Adipocyte (in vitro differentiated cells): ENCODE measurements around the gene UBA1.

Source experiments
- DNase-seq: peaks from one replicate; pipeline ENCODE4 v3.0.0-alpha.2; 2015; ENCODE audit warnings: low read depth
- H3K27me3 ChIP-seq: replicated peaks from 2 replicates; pipeline ENCODE4 v1.7.0; 2013; ENCODE audit warnings: mild to moderate bottlenecking, low read length, moderate library complexity; ENCODE audit not compliant: control insufficient read depth, insufficient read depth
- H3K36me3 ChIP-seq: 2 replicates; pipeline ENCODE4 v1.7.0; 2013; ENCODE audit warnings: low read length, mild to moderate bottlenecking, moderate library complexity; ENCODE audit not compliant: control insufficient read depth, insufficient read depth, severe bottlenecking
- H3K4me1 ChIP-seq: 2 replicates; pipeline ENCODE4 v1.7.0; 2013; ENCODE audit warnings: mild to moderate bottlenecking, low read length, moderate library complexity; ENCODE audit not compliant: control insufficient read depth, insufficient read depth
- H3K4me3 ChIP-seq: 2 replicates; pipeline ENCODE4 v1.7.0; 2013; ENCODE audit warnings: mild to moderate bottlenecking, low read length, moderate library complexity
- H3K9ac ChIP-seq: 2 replicates; pipeline ENCODE4 v1.7.0; 2013; ENCODE audit warnings: mild to moderate bottlenecking, low read length, moderate library complexity
- H3K9me3 ChIP-seq: 2 replicates; pipeline ENCODE4 v1.7.0; 2013; ENCODE audit warnings: mild to moderate bottlenecking, low read length, moderate library complexity; ENCODE audit not compliant: control insufficient read depth

Gene UBA1

GRCh38 chrX:47158131-47158530, 35.5 kb upstream of the UBA1 start:
- DNase-seq = no peak
- no peaks in the 10 kb centered on the region for H3K9me3 ChIP-seq
- no peak overlapping the region for H3K9ac ChIP-seq
- peaks cover 4% of the 10 kb centered on the region for H3K27me3 ChIP-seq
- peaks cover 3% of the 10 kb centered on the region for H3K4me1 ChIP-seq
- H3K4me3 ChIP-seq = no peak overlapping the region
- H3K36me3 ChIP-seq = peaks cover 13% of the 10 kb centered on the region

- no peak overlapping the region for H3K4me3 ChIP-seq
- H3K9ac ChIP-seq = no peak overlapping the region
- no peaks in the 10 kb centered on the region for H3K9me3 ChIP-seq
- peaks cover 4% of the 10 kb centered on the region for H3K27me3 ChIP-seq
- H3K4me1 ChIP-seq = peaks cover 3% of the 10 kb centered on the region
- peaks cover 13% of the 10 kb centered on the region for H3K36me3 ChIP-seq
- DNase-seq = no peak
These were observed 34.8 kb upstream of the UBA1 start for GRCh38 chrX:47158781-47159180.

GRCh38 chrX:47160781-47161180, 32.8 kb upstream of the UBA1 start:
- Histone ChIP-seq H3K9ac (no peak overlapping the region), H3K36me3 (peaks cover 13% of the 10 kb centered on the region), H3K4me1 (peaks cover 3% of the 10 kb centered on the region), H3K4me3 (no peak overlapping the region), H3K27me3 (peaks cover 4% of the 10 kb centered on the region), H3K9me3 (peaks cover 9% of the 10 kb centered on the region)
- DNase-seq = no peak

DNA sequence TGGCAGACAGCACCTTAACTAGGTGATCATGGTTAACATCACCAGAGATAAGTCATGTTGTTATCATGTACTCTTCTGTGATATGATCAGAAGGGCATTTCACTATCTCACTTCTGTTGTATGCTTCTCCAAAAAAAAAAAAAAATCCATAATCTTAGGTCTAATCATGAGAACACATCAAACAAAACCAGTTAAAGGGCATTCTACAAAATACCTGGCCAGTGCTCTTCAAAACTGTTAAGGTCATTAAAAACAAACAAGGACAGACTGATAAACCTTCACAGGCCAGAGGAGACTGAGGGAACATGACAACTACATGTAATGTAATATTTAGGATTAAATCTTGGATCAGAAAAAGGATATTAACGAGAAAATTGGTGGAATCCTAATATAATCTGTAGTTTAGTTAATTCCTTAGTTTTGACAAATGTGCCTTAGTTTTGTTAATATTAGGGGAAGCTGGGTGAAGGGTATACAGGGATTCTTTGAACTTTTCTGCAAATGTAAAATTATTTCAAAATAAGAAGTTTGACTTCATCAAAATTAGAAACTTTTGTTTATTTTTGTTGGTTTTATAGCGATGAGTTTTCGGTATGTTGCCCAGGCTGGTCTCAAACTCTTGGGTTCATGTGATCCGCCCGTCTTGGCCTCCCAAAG, 30.6 kb upstream of the UBA1 start:
- no peaks in the 10 kb centered on the region for H3K36me3 ChIP-seq
- H3K9me3 ChIP-seq = peaks cover 9% of the 10 kb centered on the region
- no peaks in the 10 kb centered on the region for H3K27me3 ChIP-seq
- peaks cover 6% of the 10 kb centered on the region for H3K4me1 ChIP-seq
- no peak overlapping the region for H3K4me3 ChIP-seq
- H3K9ac ChIP-seq = no peak overlapping the region
- DNase-seq = no peak

- peaks cover 9% of the 10 kb centered on the region for H3K9me3 ChIP-seq
- no peak for DNase-seq
These were observed 29.2 kb upstream of the UBA1 start for GRCh38 chrX:47164420-47164819.

DNA sequence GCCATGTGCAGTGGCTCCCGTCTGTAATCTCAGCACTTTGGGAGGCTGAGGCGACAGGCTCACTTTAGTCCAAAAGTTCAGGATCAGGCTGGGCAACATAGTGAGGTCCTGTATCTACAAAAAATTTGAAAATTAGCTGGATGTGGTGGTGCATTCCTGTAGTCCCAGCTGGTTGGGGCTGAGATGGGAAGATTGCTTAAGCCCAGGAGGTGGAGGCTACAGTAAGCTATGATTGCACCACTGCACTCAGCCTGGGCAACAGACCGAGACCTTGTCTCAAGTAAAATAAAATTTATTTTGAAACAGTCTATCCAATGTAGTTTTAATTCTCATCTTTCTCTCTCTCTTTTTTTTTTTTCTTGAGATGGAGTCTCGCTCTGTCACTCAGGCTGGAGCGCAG, 27.5 kb upstream of the UBA1 start:
- Histone ChIP-seq H3K27me3 (no peaks in the 10 kb centered on the region), H3K4me3 (no peak overlapping the region), H3K4me1 (peaks cover 12% of the 10 kb centered on the region), H3K36me3 (peaks cover 8% of the 10 kb centered on the region), H3K9me3 (peaks cover 9% of the 10 kb centered on the region), H3K9ac (no peak overlapping the region)
- DNase-seq = peak; percentile 70

More at GRCh38 chrX:47164420-47164819, 29.2 kb upstream of the UBA1 start:
- Histone ChIP-seq H3K36me3 (peaks cover 3% of the 10 kb centered on the region), H3K4me1 (peaks cover 6% of the 10 kb centered on the region), H3K27me3 (no peaks in the 10 kb centered on the region), H3K9ac (no peak overlapping the region), H3K4me3 (no peak overlapping the region)

GRCh38 chrX:47168495-47169073, 25.0 kb upstream of the UBA1 start:
- no peak overlapping the region for H3K4me3 ChIP-seq
- H3K27me3 ChIP-seq = peaks cover 4% of the 10 kb centered on the region
- peaks cover 22% of the 10 kb centered on the region for H3K36me3 ChIP-seq
- DNase-seq = no peak
- no peak overlapping the region for H3K9ac ChIP-seq
- H3K4me1 ChIP-seq = peaks cover 12% of the 10 kb centered on the region
- H3K9me3 ChIP-seq = peaks cover 9% of the 10 kb centered on the region

- peaks cover 7% of the 10 kb centered on the region for H3K9me3 ChIP-seq
- no peak overlapping the region for H3K9ac ChIP-seq
- H3K4me3 ChIP-seq = no peak overlapping the region
- peaks cover 12% of the 10 kb centered on the region for H3K4me1 ChIP-seq
- no peak for DNase-seq
- H3K27me3 ChIP-seq = peaks cover 4% of the 10 kb centered on the region
- H3K36me3 ChIP-seq = peaks cover 26% of the 10 kb centered on the region
These were observed 24.4 kb upstream of the UBA1 start for GRCh38 chrX:47169273-47169672.

- DNase-seq = peak; percentile 38
- Histone ChIP-seq H3K9ac (no peak overlapping the region), H3K27me3 (peaks cover 4% of the 10 kb centered on the region), H3K36me3 (peaks cover 30% of the 10 kb centered on the region), H3K9me3 (peaks cover under 1% of the 10 kb centered on the region), H3K4me1 (peaks cover 12% of the 10 kb centered on the region), H3K4me3 (no peak overlapping the region)
These were observed 23.7 kb upstream of the UBA1 start for GRCh38 chrX:47169726-47170515.

DNA sequence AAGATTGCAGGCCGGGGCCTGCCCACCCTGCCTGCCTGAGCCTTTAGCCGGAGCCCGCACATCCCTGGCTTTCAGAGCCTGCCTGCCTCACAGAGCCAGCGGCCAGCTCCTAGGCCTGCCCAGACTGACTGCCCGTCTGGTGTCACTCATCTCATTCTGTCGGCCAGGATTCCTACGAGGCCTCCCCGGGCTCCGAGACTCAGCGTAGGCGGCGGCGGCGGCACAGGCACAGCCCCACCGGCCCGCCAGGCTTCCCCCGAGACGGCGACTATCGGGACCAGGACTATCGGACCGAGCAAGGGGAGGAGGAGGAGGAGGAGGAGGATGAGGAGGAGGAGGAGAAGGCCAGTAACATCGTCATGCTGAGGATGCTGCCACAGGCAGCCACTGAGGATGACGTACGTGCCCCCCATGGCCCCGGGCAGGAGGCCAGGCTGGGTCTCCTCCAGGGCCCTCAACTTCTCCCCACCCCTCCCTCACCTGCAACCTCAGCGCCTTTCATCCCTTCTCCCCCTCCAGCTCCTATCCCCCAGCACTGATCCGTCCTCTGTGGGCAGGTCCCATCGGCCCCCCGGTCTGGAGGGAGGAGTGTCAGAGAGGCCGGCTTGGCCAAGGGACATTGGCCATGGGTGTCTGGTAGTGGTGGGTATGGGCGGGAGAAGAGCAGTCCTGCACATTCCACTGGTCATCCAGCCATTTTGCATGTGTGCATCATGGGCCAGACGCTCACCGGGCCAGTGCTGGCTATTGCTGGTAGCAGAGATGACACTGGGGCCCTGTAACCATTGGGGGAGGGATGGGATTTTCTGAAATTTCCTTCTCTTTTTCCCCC, 22.6 kb upstream of the UBA1 start:
- H3K9me3 ChIP-seq = no peaks in the 10 kb centered on the region
- no peak for DNase-seq
- H3K36me3 ChIP-seq = peaks cover 36% of the 10 kb centered on the region
- peaks cover 12% of the 10 kb centered on the region for H3K4me1 ChIP-seq
- peaks cover 7% of the 10 kb centered on the region for H3K27me3 ChIP-seq
- H3K9ac ChIP-seq = no peak overlapping the region
- H3K4me3 ChIP-seq = no peak overlapping the region

DNA sequence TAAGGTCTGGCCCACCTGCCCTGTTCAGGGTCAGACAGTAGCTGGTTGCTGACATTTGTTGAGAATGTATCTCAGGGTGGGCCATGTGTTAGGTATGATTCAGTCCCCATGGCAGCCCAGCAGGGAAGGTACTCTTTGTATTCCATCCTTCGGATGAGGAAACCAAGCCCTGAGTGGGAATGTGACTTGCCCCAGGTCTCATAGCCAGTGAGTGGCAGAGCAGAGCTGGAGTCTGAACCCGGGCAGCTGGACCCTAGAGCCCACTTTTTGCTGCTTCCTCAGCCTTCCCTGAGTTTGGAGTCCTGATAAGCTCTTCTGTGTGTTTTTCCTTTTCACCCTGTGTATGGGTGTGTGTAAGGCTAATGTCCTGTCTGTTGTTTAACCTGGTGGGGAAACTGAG, 21.6 kb upstream of the UBA1 start:
- H3K9me3 ChIP-seq = no peaks in the 10 kb centered on the region
- H3K4me1 ChIP-seq = peaks cover 8% of the 10 kb centered on the region
- peaks cover 45% of the 10 kb centered on the region for H3K36me3 ChIP-seq
- no peak overlapping the region for H3K9ac ChIP-seq
- H3K27me3 ChIP-seq = peaks cover 7% of the 10 kb centered on the region
- no peak for DNase-seq
- no peak overlapping the region for H3K4me3 ChIP-seq
